ENCODE measurements around the gene MKS1.

Gene MKS1

GRCh38 chr17:58219007-58219788, at the start of gene MKS1:
Gene MKS1, minus strand, starts transcription at chr17:58219255. Its CDS starts 25 bp downstream, at chr17:58219230.
- peak; percentile 86 for DNase-seq

- no peak for DNase-seq
Observed at GRCh38 chr17:58268326-58268725, 49.3 kb upstream of the MKS1 start.

GRCh38 chr17:58267347-58268324, 48.6 kb upstream of the MKS1 start:
- DNase-seq: no peak

- DNase-seq: no peak
Observed at GRCh38 chr17:58265902-58266875, 47.1 kb upstream of the MKS1 start.

- DNase-seq: no peak
Observed at GRCh38 chr17:58265271-58265670, 46.2 kb upstream of the MKS1 start.

- DNase-seq: no peak
Observed at GRCh38 chr17:58264407-58265103, 45.5 kb upstream of the MKS1 start.

GRCh38 chr17:58263773-58264172, 44.7 kb upstream of the MKS1 start:
- DNase-seq: no peak

GRCh38 chr17:58262149-58262548, 43.1 kb upstream of the MKS1 start:
- DNase-seq: no peak

GRCh38 chr17:58254803-58255202, 35.7 kb upstream of the MKS1 start:
- DNase-seq: no peak

GRCh38 chr17:58253082-58253481, 34.0 kb upstream of the MKS1 start:
- DNase-seq: no peak

- no peak for DNase-seq
Observed at GRCh38 chr17:58252141-58252540, 33.1 kb upstream of the MKS1 start.

GRCh38 chr17:58250344-58251011, 31.4 kb upstream of the MKS1 start:
- no peak for DNase-seq

GRCh38 chr17:58249270-58250133, 30.4 kb upstream of the MKS1 start:
- DNase-seq: peak; percentile 25

- no peak for DNase-seq
Observed at GRCh38 chr17:58248955-58249269, 29.9 kb upstream of the MKS1 start.

GRCh38 chr17:58247511-58248363, 28.7 kb upstream of the MKS1 start:
- DNase-seq: no peak

- no peak for DNase-seq
Observed at GRCh38 chr17:58246781-58247180, 27.7 kb upstream of the MKS1 start.

- no peak for DNase-seq
Observed at GRCh38 chr17:58246104-58246740, 27.2 kb upstream of the MKS1 start.

GRCh38 chr17:58245428-58246103, 26.5 kb upstream of the MKS1 start:
- DNase-seq: no peak

Data from HCEC 1CT (cell line).